SK-N-SH treated with all-trans-retinoic acid at 6 μM for 48 hours (cell line): ENCODE data around the gene BAIAP3.

ENCODE experiments used
- ISL1 ChIP-seq: fragments of 250-450 bp; sonication (Bioruptor Pico); IDR thresholded peaks from 2 replicates; pipeline ENCODE4 v2.1.2; 2022; ENCODE audit warnings: mild to moderate bottlenecking, moderate library complexity
- PATZ1 ChIP-seq: fragments of 250-450 bp; sonication (Bioruptor Pico); IDR thresholded peaks from 2 replicates; pipeline ENCODE4 v1.8.0; 2020; ENCODE audit warnings: mild to moderate bottlenecking, moderate library complexity, borderline replicate concordance
- SNAI2 ChIP-seq: fragments of 250-450 bp; sonication (Bioruptor Pico); IDR thresholded peaks from 2 replicates; pipeline ENCODE4 v1.5.0; 2020; ENCODE audit warnings: mild to moderate bottlenecking, moderate library complexity
- TSHZ2 ChIP-seq: fragments of 250-450 bp; sonication (Bioruptor Pico); IDR thresholded peaks from 2 replicates; pipeline ENCODE4 v1.5.0; 2020; ENCODE audit warnings: mild to moderate bottlenecking, moderate library complexity
- ZC3H10 ChIP-seq: fragments of 250-450 bp; sonication (Bioruptor Pico); IDR thresholded peaks from 2 replicates; pipeline ENCODE4 v1.5.1; 2021; ENCODE audit warnings: mild to moderate bottlenecking, moderate library complexity
- ZFP30 ChIP-seq: fragments of 450-650 bp; formaldehyde crosslinking; IDR thresholded peaks from 2 replicates; pipeline ENCODE4 v1.5.0; 2022; ENCODE audit warnings: mild to moderate bottlenecking, moderate library complexity
- ZNF70 ChIP-seq: fragments of 450-650 bp; formaldehyde crosslinking; IDR thresholded peaks from 2 replicates; pipeline ENCODE4 v1.5.0; 2020; ENCODE audit warnings: mild to moderate bottlenecking, moderate library complexity

GRCh38 chr16:1351215-1351581 lies 17.8 kb downstream of the BAIAP3 start:
- TF ChIP-seq PATZ1 (CRISPR knock-in tag) (no peak), SNAI2 (CRISPR knock-in tag) (no peak), TSHZ2 (no peak), ZC3H10 (CRISPR knock-in tag) (no peak), ZNF70 (CRISPR knock-in tag) (no peak), ISL1 (no peak), ZFP30 (CRISPR knock-in tag) (no peak)
